Activated CD4-positive, alpha-beta memory T cell treated with anti-CD3 and anti-CD28 coated beads, Interleukin-2, amount 10 ng/mL, durations not matched to agents 7 days and 5 days (primary cell): ENCODE results near the gene OXCT2. TPM values are rescaled to one million over a fixed set of nuclear protein-coding genes. Genes with fewer than 3 reads are reported as not detected.

ENCODE experiments used
- CTCF ChIA-PET: fragments of 350-600 bp; sonication (Branson Sonifier 250); formaldehyde crosslinking; loops from one replicate; lab custom pipeline; 2021; ENCODE audit warnings: antibody characterized with exemption, inconsistent platforms; lab: Charles Lee
- POLR2A ChIA-PET: fragments of 350-600 bp; sonication (Branson Sonifier 250); formaldehyde crosslinking; loops from one replicate; lab custom pipeline; 2021; ENCODE audit warnings: antibody characterized with exemption; lab: Charles Lee
- DNase-seq: peaks from one replicate; pipeline ENCODE4 v3.0.0-alpha.2; 2020
- H3K27ac Mint-ChIP-seq: one replicate; pipeline ENCODE4 v1.8.0; 2021; ENCODE audit warnings: mild to moderate bottlenecking, mixed read lengths
- H3K27me3 Mint-ChIP-seq: one replicate; pipeline ENCODE4 v1.8.0; 2021; ENCODE audit warnings: mixed read lengths
- H3K36me3 Mint-ChIP-seq: one replicate; pipeline ENCODE4 v1.8.0; 2021; ENCODE audit warnings: low read depth, mixed read lengths
- H3K4me1 Mint-ChIP-seq: one replicate; pipeline ENCODE4 v1.8.0; 2021; ENCODE audit warnings: mixed read lengths
- H3K4me3 Mint-ChIP-seq: one replicate; pipeline ENCODE4 v1.8.0; 2021; ENCODE audit warnings: mild to moderate bottlenecking, mixed read lengths
- H3K9me3 Mint-ChIP-seq: one replicate; pipeline ENCODE4 v1.8.0; 2021; ENCODE audit warnings: mixed read lengths
- total RNA-seq, 2 experiments: library from RNA; stranded (reverse); gene quantifications; one replicate each; pipeline ENCODE4 v1.2.3, GENCODE V29; 2021

Gene OXCT2
- total RNA-seq, 2 experiments from 2014 or later = 0.88 to 1.0 TPM

GRCh38 chr1:39757501-39757900 lies 13.6 kb downstream of the OXCT2 start:
- Mint-ChIP-seq H3K27me3 (no peaks in the 10 kb centered on the region), H3K27ac (no peak overlapping the region), H3K9me3 (no peaks in the 10 kb centered on the region), H3K36me3 (peaks cover 39% of the 10 kb centered on the region), H3K4me3 (no peak overlapping the region), H3K4me1 (peaks cover 2% of the 10 kb centered on the region)
- POLR2A ChIA-PET = no interaction called here
- DNase-seq = no peak
- CTCF ChIA-PET = no interaction called here

- ChIA-PET POLR2A (interaction anchor here (1.5 kb wide), 1 partner anchor 17 kb away, joined by 8 read pairs; the partner anchor contains the start of gene PPIE), CTCF (no interaction called here)
- no peaks in the 10 kb centered on the region for H3K9me3 Mint-ChIP-seq
- H3K27ac Mint-ChIP-seq = no peak overlapping the region
- no peak overlapping the region for H3K4me3 Mint-ChIP-seq
- no peak for DNase-seq
- H3K36me3 Mint-ChIP-seq = peaks cover 48% of the 10 kb centered on the region
- H3K4me1 Mint-ChIP-seq = peaks cover 2% of the 10 kb centered on the region
- H3K27me3 Mint-ChIP-seq = no peaks in the 10 kb centered on the region
These were observed 15.0 kb downstream of the OXCT2 start for GRCh38 chr1:39755965-39756659.

- no peaks in the 10 kb centered on the region for H3K27me3 Mint-ChIP-seq
These were observed 16.1 kb downstream of the OXCT2 start for GRCh38 chr1:39754906-39755504.

GRCh38 chr1:39754026-39754570 lies 17.1 kb downstream of the OXCT2 start:
- Mint-ChIP-seq H3K4me1 (no peaks in the 10 kb centered on the region), H3K27me3 (no peaks in the 10 kb centered on the region), H3K9me3 (no peaks in the 10 kb centered on the region), H3K27ac (no peak overlapping the region), H3K36me3 (peaks cover 61% of the 10 kb centered on the region), H3K4me3 (no peak overlapping the region)
- CTCF ChIA-PET = no interaction called here
- no peak for DNase-seq
- POLR2A ChIA-PET = no interaction called here

More at GRCh38 chr1:39754906-39755504, 16.1 kb downstream of the OXCT2 start:
- Mint-ChIP-seq H3K4me3 (no peak overlapping the region), H3K4me1 (peaks cover 2% of the 10 kb centered on the region), H3K36me3 (peaks cover 59% of the 10 kb centered on the region), H3K27ac (no peak overlapping the region), H3K9me3 (no peaks in the 10 kb centered on the region)
- POLR2A ChIA-PET = interaction anchor here (0.7 to 1.5 kb wide), 2 partner anchors 16 to 44 kb away, joined by 4 to 8 read pairs; partner anchors contain the start of gene PPIE
- CTCF ChIA-PET = no interaction called here
- DNase-seq = no peak

GRCh38 chr1:39753132-39754025 lies 17.8 kb downstream of the OXCT2 start:
- CTCF ChIA-PET = no interaction called here
- Mint-ChIP-seq H3K36me3 (peaks cover 62% of the 10 kb centered on the region), H3K4me1 (no peaks in the 10 kb centered on the region), H3K27me3 (no peaks in the 10 kb centered on the region), H3K9me3 (no peaks in the 10 kb centered on the region), H3K4me3 (no peak overlapping the region), H3K27ac (no peak overlapping the region)
- no peak for DNase-seq
- POLR2A ChIA-PET = no interaction called here

- ChIA-PET CTCF (no interaction called here), POLR2A (interaction anchor here (0.9 to 1.5 kb wide), 2 partner anchors 9 to 13 kb away, joined by 3 to 4 read pairs; partner anchors contain the start of gene PPIE)
- no peak for DNase-seq
- no peaks in the 10 kb centered on the region for H3K27me3 Mint-ChIP-seq
- H3K4me3 Mint-ChIP-seq = no peak overlapping the region
- peaks cover 61% of the 10 kb centered on the region for H3K36me3 Mint-ChIP-seq
- no peak overlapping the region for H3K27ac Mint-ChIP-seq
- no peaks in the 10 kb centered on the region for H3K4me1 Mint-ChIP-seq
- no peaks in the 10 kb centered on the region for H3K9me3 Mint-ChIP-seq
These were observed 18.4 kb downstream of the OXCT2 start for GRCh38 chr1:39752703-39753102.

- H3K27ac Mint-ChIP-seq = no peak overlapping the region
- ChIA-PET POLR2A (interaction anchor here (0.9 to 1.5 kb wide), 2 partner anchors 8 to 12 kb away, joined by 3 to 4 read pairs; partner anchors contain the start of gene PPIE), CTCF (no interaction called here)
- no peaks in the 10 kb centered on the region for H3K9me3 Mint-ChIP-seq
- H3K4me3 Mint-ChIP-seq = no peak overlapping the region
- peaks cover 60% of the 10 kb centered on the region for H3K36me3 Mint-ChIP-seq
- DNase-seq = no peak
- no peaks in the 10 kb centered on the region for H3K27me3 Mint-ChIP-seq
- no peaks in the 10 kb centered on the region for H3K4me1 Mint-ChIP-seq
These were observed 19.6 kb downstream of the OXCT2 start for GRCh38 chr1:39751595-39751994.

GRCh38 chr1:39745016-39745670 lies 26.0 kb downstream of the OXCT2 start:
- ChIA-PET POLR2A (no interaction called here), CTCF (no interaction called here)
- Mint-ChIP-seq H3K36me3 (peaks cover 79% of the 10 kb centered on the region), H3K27ac (no peak overlapping the region), H3K9me3 (no peaks in the 10 kb centered on the region), H3K27me3 (no peaks in the 10 kb centered on the region), H3K4me1 (peaks cover 12% of the 10 kb centered on the region), H3K4me3 (no peak overlapping the region)
- DNase-seq = no peak

- peak within 1 kb of the TSS; percentile 94 for H3K4me3 Mint-ChIP-seq
- POLR2A ChIA-PET = interaction anchor here (0.8 to 2.3 kb wide), 15 partner anchors 8 to 301 kb away, joined by 3 to 19 read pairs (median 4); partner anchors contain the start of genes CAP1 and HPCAL4
- CTCF ChIA-PET = interaction anchor here (0.6 to 3.5 kb wide), 7 partner anchors 10 to 133 kb away, joined by 3 to 30 read pairs (median 5); no protein-coding TSS in a partner anchor
- peaks cover 2% of the 10 kb centered on the region for H3K27me3 Mint-ChIP-seq
- peaks cover 43% of the 10 kb centered on the region for H3K4me1 Mint-ChIP-seq
- H3K36me3 Mint-ChIP-seq = peaks cover 34% of the 10 kb centered on the region
- peak within 1 kb of the TSS; percentile 84 for H3K27ac Mint-ChIP-seq
- DNase-seq = peak; percentile 96
- peaks cover 2% of the 10 kb centered on the region for H3K9me3 Mint-ChIP-seq
These were observed 32.4 kb downstream of the OXCT2 start, which contains the start of gene PPIE for GRCh38 chr1:39738622-39739366. Gene PPIE, plus strand, starts transcription at chr1:39738882. Its CDS starts 19 bp downstream, at chr1:39738901.

- Mint-ChIP-seq H3K27ac (peak overlapping the region; percentile 44), H3K9me3 (peaks cover 2% of the 10 kb centered on the region), H3K27me3 (peaks cover 10% of the 10 kb centered on the region), H3K4me3 (no peak overlapping the region), H3K4me1 (peaks cover 43% of the 10 kb centered on the region), H3K36me3 (peaks cover 24% of the 10 kb centered on the region)
- CTCF ChIA-PET = interaction anchor here (1.0 to 3.5 kb wide), 6 partner anchors 17 to 164 kb away, joined by 3 to 30 read pairs (median 4); no protein-coding TSS in a partner anchor
- POLR2A ChIA-PET = interaction anchor here (0.9 to 2.3 kb wide), 5 partner anchors 10 to 302 kb away, joined by 3 to 19 read pairs (median 5); no protein-coding TSS in a partner anchor
- DNase-seq = peak; percentile 32
These were observed 33.5 kb downstream of the OXCT2 start for GRCh38 chr1:39737546-39738169.

- CTCF ChIA-PET = interaction anchor here (0.7 kb wide), 1 partner anchor 63 kb away, joined by 3 read pairs; no protein-coding TSS in a partner anchor
- POLR2A ChIA-PET = no interaction called here
- Mint-ChIP-seq H3K4me1 (peaks cover 38% of the 10 kb centered on the region), H3K27ac (no peak overlapping the region), H3K36me3 (peaks cover 9% of the 10 kb centered on the region), H3K27me3 (peaks cover 17% of the 10 kb centered on the region), H3K9me3 (peaks cover 2% of the 10 kb centered on the region), H3K4me3 (no peak overlapping the region)
- no peak for DNase-seq
These were observed 35.4 kb downstream of the OXCT2 start for GRCh38 chr1:39735731-39736130.
